HCT116 (cell line): ENCODE measurements around the gene PROSER3. TPM values are rescaled to one million over a fixed set of nuclear protein-coding genes. Genes with fewer than 3 reads are reported as not detected.

Experiments used
- ATAC-seq: fragments of 200-7000 bp; cut with Tn5 transposase; 2 replicates; pipeline ENCODE4 v1.9.1; 2020; ENCODE audit warnings: mild to moderate bottlenecking, moderate library complexity
- BruUV-seq: library from RNA; stranded (reverse); fragments of 400-500 nt; replicated peaks from 2 replicates; lab custom pipeline; 2021; lab: Mats Ljungman, UMichigan
- CTCF ChIA-PET: fragments of 300-600 bp; sonication (Branson Sonifier 250); formaldehyde crosslinking; loops from one replicate; lab custom pipeline; 2021; ENCODE audit warnings: antibody characterized with exemption; lab: Charles Lee
- POLR2A ChIA-PET: fragments of 300-600, 350-600 bp; sonication (Branson Sonifier 250); formaldehyde crosslinking; loops from one replicate; lab custom pipeline; 2021; ENCODE audit warnings: antibody characterized with exemption; lab: Charles Lee
- RAD21 ChIA-PET, 2 experiments: fragments of 300-600 bp; sonication (Branson Sonifier 250); formaldehyde crosslinking; loops; one replicate each; lab custom pipeline; 2023; ENCODE audit warnings: low total read pairs in 2 of 2; ENCODE audit not compliant: uncharacterized antibody in 2 of 2, unreplicated experiment in 2 of 2, low non-redundant PET in 1 of 2; lab: Charles Lee
- DNase-seq: peaks from one replicate; pipeline ENCODE4 v3.0.0-alpha.2; 2010; ENCODE audit warnings: low read depth, low spot score
- H2AFZ ChIP-seq: fragments of 200-600 bp; shearing (Covaris generic), sonication (generic); 2 replicates; pipeline ENCODE4 v1.6.1; 2017; ENCODE audit warnings: low read depth, mixed run types, mixed read lengths, antibody characterized with exemption, low read length; ENCODE audit not compliant: poor library complexity, severe bottlenecking
- H3K27ac ChIP-seq: 2 replicates; pipeline ENCODE4 v1.5.1; 2012; ENCODE audit warnings: low read depth, low read length
- H3K27me3 ChIP-seq: fragments of 200-600 bp; sonication (generic); 2 replicates; pipeline ENCODE4 v1.6.1; 2016; ENCODE audit warnings: mixed run types, low read length, mixed read lengths; ENCODE audit not compliant: insufficient read depth
- H3K36me3 ChIP-seq, 2 experiments: fragments of 200-500 bp in 1 of 2; fragments of 200-600 bp in 1 of 2; sonication (Bioruptor generic) in 1 of 2; sonication (generic) in 1 of 2; 2 replicates each; pipeline versions ENCODE4 v1.5.1 to v1.6.1; 2014 to 2016; ENCODE audit warnings: low read length in 2 of 2, inconsistent platforms in 1 of 2, mixed read lengths in 1 of 2, mixed run types in 1 of 2; ENCODE audit not compliant: insufficient read depth in 2 of 2, control insufficient read depth in 1 of 2
- H3K4me1 ChIP-seq, 2 experiments: fragments of 200-600 bp in 1 of 2; sonication (generic) in 1 of 2; 2 replicates each; pipeline versions ENCODE4 v1.5.1 to v1.6.1; 2012 to 2017; ENCODE audit warnings: low read length in 2 of 2, inconsistent platforms in 1 of 2, mild to moderate bottlenecking in 1 of 2, mixed read lengths in 1 of 2, mixed run types in 1 of 2, moderate library complexity in 1 of 2; ENCODE audit not compliant: insufficient read depth in 2 of 2, control insufficient read depth in 1 of 2
- H3K4me2 ChIP-seq: fragments of 200-600 bp; sonication (generic); 2 replicates; pipeline ENCODE4 v1.6.1; 2017; ENCODE audit warnings: mixed run types, low read length, mixed read lengths
- H3K4me3 ChIP-seq, 2 experiments: fragments of 200-600 bp in 1 of 2; sonication (generic) in 1 of 2; replicated peaks in 1 of 2; 2 replicates each; pipeline ENCODE4 v1.5.1; 2011 to 2016; ENCODE audit warnings: low read length in 2 of 2, control low read depth in 1 of 2, low read depth in 1 of 2, mild to moderate bottlenecking in 1 of 2, mixed read lengths in 1 of 2, mixed run types in 1 of 2
- H3K79me2 ChIP-seq: fragments of 200-600 bp; sonication (generic); 2 replicates; pipeline ENCODE4 v1.6.1; 2017; ENCODE audit warnings: mild to moderate bottlenecking, mixed run types, low read length, moderate library complexity, mixed read lengths; ENCODE audit not compliant: insufficient read depth
- H3K9ac ChIP-seq: fragments of 200-600 bp; sonication (generic); 2 replicates; pipeline ENCODE4 v1.6.1; 2016; ENCODE audit warnings: low read length, mixed read lengths
- H3K9me2 ChIP-seq: fragments of 200-600 bp; sonication (generic), shearing (Covaris generic); 2 replicates; pipeline ENCODE4 v1.6.1; 2017; ENCODE audit warnings: mixed run types, mild to moderate bottlenecking, moderate library complexity; ENCODE audit not compliant: insufficient read depth
- H3K9me3 ChIP-seq, 2 experiments: fragments of 200-500 bp in 1 of 2; fragments of 200-600 bp in 1 of 2; sonication (Bioruptor generic) in 1 of 2; sonication (generic) in 1 of 2; 2 replicates each; pipeline ENCODE4 v1.6.1; 2014 to 2017; ENCODE audit warnings: low read length in 2 of 2, mixed read lengths in 2 of 2, inconsistent platforms in 1 of 2, low read depth in 1 of 2, mild to moderate bottlenecking in 1 of 2, mixed run types in 1 of 2, moderate library complexity in 1 of 2; ENCODE audit not compliant: control insufficient read depth in 1 of 2, insufficient read depth in 1 of 2
- H4K20me1 ChIP-seq: fragments of 200-600 bp; sonication (generic), shearing (Covaris generic); 2 replicates; pipeline ENCODE4 v1.6.1; 2017; ENCODE audit warnings: mixed run types, mild to moderate bottlenecking, moderate library complexity; ENCODE audit not compliant: insufficient read depth
- CEBPB ChIP-seq: IDR thresholded peaks from 2 replicates; pipeline ENCODE4 v1.6.1; 2012; ENCODE audit warnings: low read depth
- CTCF ChIP-seq, 3 experiments: fragments of 200-600 bp in 1 of 3; sonication (generic) in 1 of 3; IDR thresholded peaks in 2 of 3; conservative IDR thresholded peaks in 1 of 3; 2 replicates each; pipeline ENCODE4 v1.5.1; 2012 to 2017; ENCODE audit warnings: low read depth in 2 of 3, low read length in 2 of 3, antibody characterized with exemption in 1 of 3, borderline replicate concordance in 1 of 3, control low read depth in 1 of 3, mild to moderate bottlenecking in 1 of 3, mixed read lengths in 1 of 3, mixed run types in 1 of 3, moderate library complexity in 1 of 3; ENCODE audit not compliant: insufficient read depth in 1 of 3
- EGR1 ChIP-seq: IDR thresholded peaks from 2 replicates; pipeline ENCODE4 v1.6.1; 2012; ENCODE audit warnings: low read depth
- ELF1 ChIP-seq: IDR thresholded peaks from 2 replicates; pipeline ENCODE4 v1.6.1; 2012; ENCODE audit warnings: low read depth, borderline replicate concordance
- EZH2 ChIP-seq: fragments of 200-600 bp; sonication (generic); IDR thresholded peaks from 2 replicates; pipeline ENCODE4 v1.6.1; 2017; ENCODE audit warnings: antibody characterized with exemption, mixed run types
- EZH2phosphoT487 ChIP-seq: fragments of 200-600 bp; IDR thresholded peaks from 2 replicates; pipeline ENCODE4 v1.6.1; 2018; ENCODE audit warnings: antibody characterized with exemption, borderline replicate concordance
- FOSL1 ChIP-seq: IDR thresholded peaks from 2 replicates; pipeline ENCODE4 v1.6.1; 2012; ENCODE audit warnings: low read depth
- JUND ChIP-seq: IDR thresholded peaks from 2 replicates; pipeline ENCODE4 v1.6.1; 2012
- POLR2A ChIP-seq: IDR thresholded peaks from 2 replicates; pipeline ENCODE4 v1.7.0; 2011; ENCODE audit warnings: borderline replicate concordance; ENCODE audit not compliant: insufficient read depth, insufficient read length; ENCODE audit errors: extremely low read depth
- POLR2AphosphoS5 ChIP-seq: IDR thresholded peaks from 2 replicates; pipeline ENCODE4 v1.6.1; 2011; ENCODE audit warnings: mild to moderate bottlenecking, low read depth, low read length, moderate library complexity
- RAD21 ChIP-seq: IDR thresholded peaks from 2 replicates; pipeline ENCODE4 v1.6.1; 2012; ENCODE audit warnings: low read depth, mild to moderate bottlenecking
- REST ChIP-seq: IDR thresholded peaks from 2 replicates; pipeline ENCODE4 v1.6.1; 2012; ENCODE audit warnings: low read depth
- SIN3A ChIP-seq: IDR thresholded peaks from 2 replicates; pipeline ENCODE4 v1.6.1; 2012; ENCODE audit warnings: low read depth
- SP1 ChIP-seq: IDR thresholded peaks from 2 replicates; pipeline ENCODE4 v1.6.1; 2012; ENCODE audit warnings: low read depth
- TCF7L2 ChIP-seq: IDR thresholded peaks from 2 replicates; pipeline ENCODE4 v1.7.0; 2011; ENCODE audit warnings: borderline replicate concordance, inconsistent platforms; ENCODE audit not compliant: insufficient read depth, insufficient read length; ENCODE audit errors: extremely low read depth
- YY1 ChIP-seq: IDR thresholded peaks from 2 replicates; pipeline ENCODE4 v1.6.1; 2011; ENCODE audit warnings: low read length, low read depth, moderate library complexity, mild to moderate bottlenecking; ENCODE audit not compliant: insufficient replicate concordance; ENCODE audit errors: extremely low read depth
- ZFX ChIP-seq: fragments of 450-650 bp; IDR thresholded peaks from 2 replicates; pipeline ENCODE4 v1.6.1; 2017
- ZNF274 ChIP-seq: fragments of 200-500 bp; sonication (Bioruptor generic); IDR thresholded peaks from 2 replicates; pipeline ENCODE4 v1.6.1; 2014; ENCODE audit warnings: mild to moderate bottlenecking, low read depth, low read length, inconsistent platforms
- intact Hi-C: fragments of 100-400 bp; cut with micrococcal nuclease; formaldehyde crosslinking; loops from 2 replicates; pipeline ENCODE4 v1.10.0; 2022
- total RNA-seq: library from RNA; stranded (reverse); gene quantifications from one replicate; pipeline ENCODE4 v1.2.1, GENCODE V29; 2021; ENCODE audit not compliant: unreplicated experiment
- TF ChIP-seq, protein P1 (sequence below): IDR thresholded peaks from 2 replicates; pipeline ENCODE4 v1.6.1; 2012
- TF ChIP-seq, protein P2 (sequence below): IDR thresholded peaks from 2 replicates; pipeline ENCODE4 v1.6.1; 2012

Gene PROSER3
- total RNA-seq, 1 experiment from 2014 or later = 42.5 TPM

DNA sequence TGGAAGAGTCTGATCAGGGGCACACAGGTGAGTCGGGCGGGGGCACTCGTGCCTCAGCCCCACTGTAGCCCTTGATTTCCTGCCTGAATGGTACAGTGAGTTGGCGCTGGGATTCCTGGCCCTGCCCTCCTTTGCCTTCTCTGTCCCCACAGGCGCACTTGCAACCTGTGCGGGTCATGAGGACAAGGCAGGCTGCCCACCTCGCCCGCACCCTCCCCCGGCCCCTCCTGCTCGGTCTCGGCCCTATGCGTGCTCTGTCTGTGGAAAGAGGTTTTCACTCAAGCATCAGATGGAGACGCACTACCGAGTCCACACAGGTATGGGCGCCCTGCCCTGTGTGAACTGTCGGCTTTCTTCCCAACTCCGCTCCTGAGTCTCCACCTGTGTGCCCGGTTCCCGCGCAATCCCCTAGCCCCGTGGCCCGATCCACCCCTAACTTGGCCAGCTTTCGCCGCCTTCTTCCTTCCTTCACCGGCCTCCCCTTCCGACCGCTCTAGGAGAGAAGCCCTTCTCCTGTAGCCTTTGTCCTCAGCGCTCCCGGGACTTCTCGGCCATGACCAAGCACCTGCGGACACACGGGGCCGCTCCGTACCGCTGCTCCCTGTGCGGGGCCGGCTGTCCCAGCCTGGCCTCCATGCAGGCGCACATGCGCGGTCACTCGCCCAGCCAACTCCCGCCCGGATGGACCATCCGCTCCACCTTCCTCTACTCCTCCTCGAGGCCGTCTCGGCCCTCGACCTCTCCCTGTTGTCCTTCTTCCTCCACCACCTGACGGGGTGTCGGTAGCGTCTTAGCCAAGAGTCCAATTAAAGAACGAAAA lies 41.8 kb upstream of the PROSER3 start:
- ChIA-PET CTCF (no interaction called here), POLR2A (no interaction called here), RAD21 (no interaction called here)
- Histone ChIP-seq H3K4me3 (peak overlapping the region; percentile 89 to 94), H3K9me3 (no peaks in the 10 kb centered on the region), H3K4me1 (peaks cover 16 to 35% of the 10 kb centered on the region in 2 experiments), H3K27me3 (no peaks in the 10 kb centered on the region), H4K20me1 (no peaks in the 10 kb centered on the region), H3K36me3 (peaks cover 5 to 11% of the 10 kb centered on the region in 2 experiments; a peak in 3 of 4 replicates), H3K4me2 (peak overlapping the region; percentile 81), H3K9ac (peak overlapping the region; percentile 91), H3K9me2 (no peaks in the 10 kb centered on the region), H3K27ac (peak overlapping the region; percentile 85), H2AFZ (no peak overlapping the region), H3K79me2 (peaks cover 33% of the 10 kb centered on the region)
- BruUV-seq = no TSS peak
- DNase-seq (no peak), ATAC-seq (peak; percentile 37)
- intact Hi-C loops = loop anchor here (1.0 to 10.0 kb wide), 3 partner anchors 22 to 361 kb away; partner anchors contain the start of gene FFAR3
- TF ChIP-seq SIN3A (no peak), FOSL1 (no peak), EGR1 (no peak), TCF7L2 (no peak), ELF1 (no peak), CEBPB (no peak), JUND (no peak), REST (no peak), ZNF274 (no peak), RAD21 (no peak), POLR2A (peak; percentile 76), SP1 (no peak), EZH2 (no peak), POLR2AphosphoS5 (0 out of 2 replicates have a peak, but pooled peaks have one; percentile 8), YY1 (peak; percentile 54), CTCF (IDR thresholded peaks at IDR 0.05 in 2 of 3, conservative IDR thresholded peaks at IDR 0.05 in 1 of 3; ENCODE audit: borderline replicate concordance in 1 of 3, insufficient read depth in 1 of 3, low read depth in 2 of 3, low read length in 2 of 3) (no peak), EZH2phosphoT487 (no peak), ZFX (no peak; the same call in none of the 2 replicates)
- TF ChIP-seq, protein P1, sequence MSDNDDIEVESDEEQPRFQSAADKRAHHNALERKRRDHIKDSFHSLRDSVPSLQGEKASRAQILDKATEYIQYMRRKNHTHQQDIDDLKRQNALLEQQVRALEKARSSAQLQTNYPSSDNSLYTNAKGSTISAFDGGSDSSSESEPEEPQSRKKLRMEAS = peak; percentile 90
- TF ChIP-seq, protein P2, sequence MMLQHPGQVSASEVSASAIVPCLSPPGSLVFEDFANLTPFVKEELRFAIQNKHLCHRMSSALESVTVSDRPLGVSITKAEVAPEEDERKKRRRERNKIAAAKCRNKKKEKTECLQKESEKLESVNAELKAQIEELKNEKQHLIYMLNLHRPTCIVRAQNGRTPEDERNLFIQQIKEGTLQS = no peak
